Left ventricle myocardium inferior (tissue), 1 donor: ENCODE data around the gene CACNA1C. TPM values are rescaled to one million over a fixed set of nuclear protein-coding genes. Genes with fewer than 3 reads are reported as not detected.

ENCODE experiments used
- total RNA-seq: library from RNA; stranded (reverse); fragmentation: NEBNext Ultra II Directional; extraction: Animal tissue kit (Norgen Biotek cat#: 25700); gene quantifications from one replicate; pipeline ENCODE4 v1.2.1, GENCODE V29; 2021
- donor health status: DM: no; HTN: yes; CAD: no; lungs with severe emphysema.

Gene CACNA1C
- total RNA-seq, 1 donor from 2014 or later: 137 TPM

Other genes starting within 250 kb of the CACNA1C start
- gene LRTM2, start 232.4 kb upstream of the CACNA1C start, total RNA-seq: not detected
- gene CACNA2D4, start 134.3 kb upstream of the CACNA1C start, total RNA-seq: 1.2 TPM
- gene DCP1B, start 48.5 kb upstream of the CACNA1C start, total RNA-seq: 1.7 TPM